GM04503 (cell line): ENCODE measurements around the gene TOM1L2.

ENCODE experiments used
- DNase-seq: peaks from one replicate; pipeline ENCODE4 v3.0.0-alpha.2; 2012; ENCODE audit warnings: low read depth

TOM1L2 gene

GRCh38 chr17:17874478-17874877 lies 97.7 kb downstream of the TOM1L2 start:
- no peak for DNase-seq

GRCh38 chr17:17873450-17873991 lies 98.7 kb downstream of the TOM1L2 start:
- DNase-seq, result no peak

GRCh38 chr17:17872547-17873345 lies 99.5 kb downstream of the TOM1L2 start:
- no peak for DNase-seq

- DNase-seq, result no peak
Measured at GRCh38 chr17:17871913-17872312, 100.3 kb downstream of the TOM1L2 start.

GRCh38 chr17:17870247-17870646 lies 102.0 kb downstream of the TOM1L2 start:
- DNase-seq, result no peak

GRCh38 chr17:17868641-17869522 lies 103.3 kb downstream of the TOM1L2 start:
- DNase-seq, result no peak

- no peak for DNase-seq
Measured at GRCh38 chr17:17866897-17867296, 105.3 kb downstream of the TOM1L2 start.

- DNase-seq, result no peak
Measured at GRCh38 chr17:17866425-17866824, 105.8 kb downstream of the TOM1L2 start.

GRCh38 chr17:17865035-17865434 lies 107.2 kb downstream of the TOM1L2 start:
- DNase-seq, result no peak

GRCh38 chr17:17860766-17861107 lies 111.5 kb downstream of the TOM1L2 start:
- no peak for DNase-seq

- DNase-seq, result no peak
Measured at GRCh38 chr17:17859909-17860765, 112.1 kb downstream of the TOM1L2 start.

- DNase-seq, result no peak
Measured at GRCh38 chr17:17857496-17857895, 114.7 kb downstream of the TOM1L2 start.

- no peak for DNase-seq
Measured at GRCh38 chr17:17856386-17856785, 115.8 kb downstream of the TOM1L2 start.

- DNase-seq, result no peak
Measured at GRCh38 chr17:17855976-17856375, 116.2 kb downstream of the TOM1L2 start.

GRCh38 chr17:17853811-17854447 lies 118.3 kb downstream of the TOM1L2 start:
- DNase-seq, result no peak

GRCh38 chr17:17852930-17853329 lies 119.3 kb downstream of the TOM1L2 start:
- no peak for DNase-seq

GRCh38 chr17:17851103-17852002 lies 120.8 kb downstream of the TOM1L2 start:
- no peak for DNase-seq

GRCh38 chr17:17849845-17850373 lies 122.3 kb downstream of the TOM1L2 start:
- DNase-seq, result no peak

GRCh38 chr17:17849147-17849820 lies 122.9 kb downstream of the TOM1L2 start:
- no peak for DNase-seq
